GM18505 (cell line): Measurements from ENCODE around the gene CDH23.

Experiments used
- ATAC-seq: cut with Tn5 transposase; IDR thresholded peaks from one replicate; pipeline ENCODE4 v1.9.1; 2021; ENCODE audit not compliant: unreplicated experiment
- POLR2A ChIP-seq: IDR thresholded peaks from 4 replicates; pipeline ENCODE4 v1.6.1; 2011; ENCODE audit warnings: borderline replicate concordance; ENCODE audit not compliant: insufficient read depth, insufficient read length; ENCODE audit errors: extremely low read depth

Gene CDH23

GRCh38 chr10:71481746-71482410, 85.2 kb downstream of the CDH23 start:
- TF ChIP-seq POLR2A, result no peak
- ATAC-seq, result no peak

- TF ChIP-seq POLR2A, result no peak
- ATAC-seq, result no peak
These were observed 85.9 kb downstream of the CDH23 start for GRCh38 chr10:71482620-71483019.

DNA sequence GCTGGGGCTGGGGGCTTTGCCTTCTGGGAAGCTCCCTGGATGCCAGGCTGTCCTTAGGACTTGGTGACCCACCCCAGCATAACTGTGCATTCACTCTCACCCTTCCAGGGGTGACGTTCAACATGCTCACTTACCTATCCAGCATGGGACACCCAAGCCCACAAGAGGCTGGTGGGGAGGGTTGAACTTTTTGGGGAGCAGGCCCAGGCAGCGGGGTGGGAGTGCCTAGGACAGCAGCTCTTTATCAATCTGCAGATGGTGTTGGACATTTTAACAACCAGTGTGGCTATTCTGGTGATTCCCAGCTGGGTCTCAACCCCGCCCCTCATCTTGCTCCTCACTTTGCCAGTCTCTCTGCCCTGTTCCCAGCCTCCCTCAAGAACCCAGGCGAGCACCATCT, 86.4 kb downstream of the CDH23 start:
- no peak for ATAC-seq

DNA sequence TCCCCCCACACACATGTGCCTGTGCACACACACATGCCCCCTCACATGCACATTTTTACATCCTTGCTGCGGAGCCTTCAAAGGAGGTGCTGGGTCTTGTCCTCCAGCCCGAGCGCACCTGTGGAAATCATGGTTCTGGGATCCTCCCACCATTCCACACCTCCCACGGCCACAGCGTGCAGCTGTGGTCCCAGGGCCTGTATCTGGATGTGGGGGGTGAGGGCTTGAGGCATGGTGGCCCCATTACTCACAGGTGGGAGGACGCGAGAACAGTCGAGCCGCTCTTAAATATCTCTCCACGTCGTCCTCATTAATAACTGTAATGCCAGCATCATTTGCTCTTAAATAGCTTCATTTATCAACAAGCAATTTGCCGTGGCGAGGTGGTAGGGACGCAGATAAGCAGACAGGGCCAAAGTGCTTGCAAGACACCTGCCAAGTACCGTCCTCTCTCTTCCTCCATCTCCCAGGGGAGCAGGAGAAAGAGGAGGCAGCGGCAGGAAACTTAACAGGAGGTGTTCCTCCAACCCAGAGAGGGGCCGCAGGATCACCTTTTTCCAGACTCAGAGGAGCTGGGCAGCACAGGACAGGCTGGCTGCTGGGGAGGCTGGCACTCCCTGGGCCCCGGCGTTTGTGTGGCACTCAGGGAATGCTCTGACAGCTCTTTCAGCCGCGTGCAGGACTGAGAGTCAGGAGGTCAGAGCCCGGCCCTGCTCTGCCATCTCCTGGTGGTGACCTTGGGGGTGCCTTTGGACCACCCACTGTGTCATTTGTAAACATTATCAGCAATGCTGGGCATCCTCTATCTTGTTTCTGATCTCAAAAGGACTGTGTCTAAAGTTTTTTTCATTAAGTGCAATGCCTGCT, 87.4 kb downstream of the CDH23 start:
- ATAC-seq, result no peak
- no peak for TF ChIP-seq POLR2A

More for the DNA sequence above, 86.4 kb downstream of the CDH23 start:
- no peak for TF ChIP-seq POLR2A

- no peak for ATAC-seq
- TF ChIP-seq POLR2A, result no peak
These were observed 89.9 kb downstream of the CDH23 start for GRCh38 chr10:71486484-71487114.

GRCh38 chr10:71487726-71488125, 91.0 kb downstream of the CDH23 start:
- TF ChIP-seq POLR2A, result no peak
- no peak for ATAC-seq

- ATAC-seq, result no peak
- no peak for TF ChIP-seq POLR2A
These were observed 92.4 kb downstream of the CDH23 start for GRCh38 chr10:71489077-71489476.

GRCh38 chr10:71492872-71493271, 96.2 kb downstream of the CDH23 start:
- TF ChIP-seq POLR2A, result no peak
- no peak for ATAC-seq

- ATAC-seq, result no peak
- TF ChIP-seq POLR2A, result no peak
These were observed 97.0 kb downstream of the CDH23 start for GRCh38 chr10:71493741-71494140.

- ATAC-seq, result no peak
- no peak for TF ChIP-seq POLR2A
These were observed 97.8 kb downstream of the CDH23 start for GRCh38 chr10:71494476-71494875.

DNA sequence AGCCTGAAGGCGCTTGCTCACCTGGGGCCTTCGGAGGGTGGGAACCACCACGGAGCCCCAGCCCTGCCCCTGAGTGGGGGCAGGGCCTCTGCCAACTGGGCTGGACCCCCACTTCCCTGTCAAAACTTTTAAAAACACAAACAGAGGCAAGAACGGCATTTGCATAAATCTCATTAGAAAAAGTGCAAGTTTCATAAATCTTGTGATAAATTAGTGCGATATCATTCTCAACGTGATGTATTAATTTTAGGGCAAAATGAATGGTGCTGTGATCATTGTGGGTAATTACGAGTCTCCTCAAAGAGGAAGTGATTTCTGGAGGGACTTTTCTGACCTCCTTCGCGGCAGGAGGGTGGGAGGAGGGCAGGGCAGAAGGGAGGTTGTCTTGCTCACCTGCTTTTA, 98.3 kb downstream of the CDH23 start:
- no peak for TF ChIP-seq POLR2A
- no peak for ATAC-seq

DNA sequence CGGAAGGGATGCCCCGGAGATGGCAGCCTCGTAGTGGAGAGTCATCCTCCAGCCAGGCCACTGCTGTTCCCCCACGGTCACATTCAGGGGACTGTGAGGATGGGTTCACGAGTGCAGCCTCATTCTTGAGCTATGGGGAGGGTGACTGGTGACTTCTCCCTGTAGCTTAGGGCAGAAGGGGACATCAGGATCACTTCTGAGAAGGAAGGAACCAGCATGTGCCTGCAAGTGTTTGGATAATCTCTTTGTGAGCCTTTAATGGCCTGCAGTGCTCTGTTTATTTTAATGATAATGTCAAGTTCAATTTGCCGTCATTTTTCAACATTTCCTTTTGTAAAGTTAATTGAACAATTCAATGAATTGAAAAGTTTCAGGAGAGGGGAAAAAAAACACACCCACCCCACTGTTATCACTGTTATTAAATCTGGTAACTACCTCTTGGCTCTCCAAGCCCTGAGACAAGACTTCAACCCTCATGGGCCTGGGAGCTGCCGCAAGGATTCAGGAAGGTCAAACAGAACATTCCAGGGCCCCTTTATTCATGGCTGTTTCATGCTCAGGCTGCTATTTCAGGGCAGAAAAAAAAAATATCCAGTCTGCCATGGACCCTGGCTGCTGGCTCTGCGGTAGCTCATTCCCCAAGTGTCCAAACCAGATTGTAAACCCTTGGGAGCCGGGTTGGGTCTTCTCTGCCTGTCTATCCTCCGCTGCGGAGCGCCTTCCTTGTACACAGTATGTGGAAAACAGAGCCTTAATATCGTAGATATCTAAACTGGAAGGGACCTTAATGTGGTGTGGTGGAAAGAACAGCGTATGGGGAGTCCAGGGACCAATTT, 100.4 kb downstream of the CDH23 start:
- no peak for ATAC-seq
- no peak for TF ChIP-seq POLR2A

DNA sequence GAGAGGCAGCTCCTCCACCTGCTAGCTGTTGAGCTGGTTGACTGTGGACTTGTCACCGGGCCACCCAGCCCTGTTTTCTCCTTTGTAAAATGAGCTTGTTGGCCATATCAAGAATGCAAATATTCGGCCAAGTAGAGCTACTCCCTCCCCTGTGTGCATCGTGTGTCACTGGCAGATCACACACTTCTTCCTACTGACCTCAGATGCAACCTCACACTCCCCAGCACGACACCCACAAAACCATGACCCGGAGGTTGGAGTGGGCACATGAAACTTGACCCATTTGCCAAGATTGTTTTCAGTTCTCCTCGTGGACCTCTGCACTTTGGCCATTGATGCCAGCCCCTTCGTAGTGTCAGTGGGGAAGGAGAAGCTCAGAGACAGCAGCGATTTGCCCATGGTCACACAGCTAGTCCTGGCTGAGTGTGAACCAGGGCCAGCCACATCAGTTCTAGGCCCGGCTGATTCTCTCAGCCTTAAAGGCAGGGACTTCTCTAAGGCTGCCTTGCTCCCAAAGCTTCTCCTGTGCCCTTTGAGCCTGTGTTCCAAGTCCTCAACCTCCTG, 101.1 kb downstream of the CDH23 start:
- no peak for TF ChIP-seq POLR2A
- no peak for ATAC-seq

GRCh38 chr10:71501402-71501801, 104.7 kb downstream of the CDH23 start:
- no peak for ATAC-seq
- TF ChIP-seq POLR2A, result no peak

GRCh38 chr10:71502190-71502589, 105.5 kb downstream of the CDH23 start:
- TF ChIP-seq POLR2A, result no peak
- no peak for ATAC-seq
